WTC11 (cell line): ENCODE measurements around the gene FAM118B.

ENCODE experiments used
- CTCF ChIP-seq: fragments of 200-600 bp; IDR thresholded peaks from 2 replicates; pipeline ENCODE4 v1.8.0; 2022; ENCODE audit warnings: antibody characterized with exemption
- USF2 ChIP-seq: sonication (generic); formaldehyde crosslinking; IDR thresholded peaks from 2 replicates; pipeline ENCODE4 v1.8.1; 2023; ENCODE audit warnings: mild to moderate bottlenecking, missing genetic modification reagents, moderate library complexity
- TF ChIP-seq, protein P1 (sequence below): sonication (generic); formaldehyde crosslinking; IDR thresholded peaks from 2 replicates; pipeline ENCODE4 v1.8.1; 2022; ENCODE audit warnings: low read depth, missing genetic modification reagents, borderline replicate concordance
- TF ChIP-seq, protein P2 (sequence below): sonication (generic); formaldehyde crosslinking; IDR thresholded peaks from 2 replicates; pipeline ENCODE4 v1.8.0; 2022; ENCODE audit warnings: mild to moderate bottlenecking, missing genetic modification reagents

GRCh38 chr11:126262216-126262615, 50.6 kb downstream of the FAM118B start:
- TF ChIP-seq USF2 (CRISPR knock-in tag) (no peak), CTCF (no peak)
- TF ChIP-seq, protein P1, sequence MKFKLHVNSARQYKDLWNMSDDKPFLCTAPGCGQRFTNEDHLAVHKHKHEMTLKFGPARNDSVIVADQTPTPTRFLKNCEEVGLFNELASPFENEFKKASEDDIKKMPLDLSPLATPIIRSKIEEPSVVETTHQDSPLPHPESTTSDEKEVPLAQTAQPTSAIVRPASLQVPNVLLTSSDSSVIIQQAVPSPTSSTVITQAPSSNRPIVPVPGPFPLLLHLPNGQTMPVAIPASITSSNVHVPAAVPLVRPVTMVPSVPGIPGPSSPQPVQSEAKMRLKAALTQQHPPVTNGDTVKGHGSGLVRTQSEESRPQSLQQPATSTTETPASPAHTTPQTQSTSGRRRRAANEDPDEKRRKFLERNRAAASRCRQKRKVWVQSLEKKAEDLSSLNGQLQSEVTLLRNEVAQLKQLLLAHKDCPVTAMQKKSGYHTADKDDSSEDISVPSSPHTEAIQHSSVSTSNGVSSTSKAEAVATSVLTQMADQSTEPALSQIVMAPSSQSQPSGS (CRISPR knock-in tag), result no peak
- TF ChIP-seq, protein P2, sequence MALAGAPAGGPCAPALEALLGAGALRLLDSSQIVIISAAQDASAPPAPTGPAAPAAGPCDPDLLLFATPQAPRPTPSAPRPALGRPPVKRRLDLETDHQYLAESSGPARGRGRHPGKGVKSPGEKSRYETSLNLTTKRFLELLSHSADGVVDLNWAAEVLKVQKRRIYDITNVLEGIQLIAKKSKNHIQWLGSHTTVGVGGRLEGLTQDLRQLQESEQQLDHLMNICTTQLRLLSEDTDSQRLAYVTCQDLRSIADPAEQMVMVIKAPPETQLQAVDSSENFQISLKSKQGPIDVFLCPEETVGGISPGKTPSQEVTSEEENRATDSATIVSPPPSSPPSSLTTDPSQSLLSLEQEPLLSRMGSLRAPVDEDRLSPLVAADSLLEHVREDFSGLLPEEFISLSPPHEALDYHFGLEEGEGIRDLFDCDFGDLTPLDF (CRISPR knock-in tag), result no peak
